Stimulated activated CD8-positive, alpha-beta memory T cell treated with anti-CD3 and anti-CD28 coated beads, Interleukin-12 subunit alpha, Interleukin-12 subunit beta, amount 100 ng/mL, for 24 hours (primary cell): ENCODE results near the gene NCKAP5.

ENCODE experiments used
- DNase-seq: peaks from one replicate; pipeline ENCODE4 v3.0.0-alpha.2; 2020; ENCODE audit errors: extremely low read depth

The NCKAP5 gene

DNA sequence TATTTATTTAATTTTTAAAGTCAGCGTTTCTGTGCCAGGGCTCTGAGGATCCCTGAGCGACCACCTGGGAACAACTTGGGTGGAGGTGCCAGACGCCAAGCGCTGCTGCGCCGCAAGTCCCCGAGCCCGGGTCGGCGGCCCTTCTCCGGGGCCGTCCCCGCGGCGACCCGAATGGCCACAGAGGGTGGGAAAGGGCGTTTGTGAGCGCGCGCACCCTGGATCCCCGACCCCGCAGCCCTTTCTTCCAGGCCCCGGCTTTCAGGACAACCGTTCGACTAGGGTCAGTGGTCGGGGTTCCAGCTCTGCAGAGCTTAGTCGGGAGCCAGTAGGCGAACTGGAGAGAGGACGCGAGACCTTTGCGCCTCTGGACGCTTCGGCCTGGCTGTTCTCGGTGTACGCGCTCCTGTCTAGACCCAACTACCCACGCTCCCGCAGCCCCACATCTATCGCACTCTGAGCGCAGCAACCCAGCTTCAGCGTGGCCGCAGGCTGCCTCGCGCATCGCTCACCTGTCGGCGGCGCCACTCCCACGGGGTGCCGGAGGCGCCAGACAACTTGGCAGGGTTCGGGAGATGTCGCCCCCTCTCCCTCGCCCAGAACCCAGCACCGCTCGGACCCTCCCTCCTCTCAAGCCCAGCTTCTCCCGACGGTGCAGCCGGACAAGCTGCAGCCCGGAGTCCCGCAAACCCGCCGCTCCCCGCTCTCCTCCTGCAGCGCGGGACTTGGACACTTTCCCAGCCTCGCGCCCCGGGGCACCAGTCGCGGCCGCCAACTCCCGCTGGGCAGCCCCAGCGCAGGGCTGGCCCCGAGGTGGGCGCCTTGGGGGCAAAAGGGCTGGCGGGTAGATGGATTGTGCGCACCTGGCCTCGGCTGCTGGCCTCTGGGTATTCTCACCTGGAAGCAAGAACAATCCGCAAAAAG lies 899.0 kb downstream of the NCKAP5 start:
- no peak for DNase-seq

DNA sequence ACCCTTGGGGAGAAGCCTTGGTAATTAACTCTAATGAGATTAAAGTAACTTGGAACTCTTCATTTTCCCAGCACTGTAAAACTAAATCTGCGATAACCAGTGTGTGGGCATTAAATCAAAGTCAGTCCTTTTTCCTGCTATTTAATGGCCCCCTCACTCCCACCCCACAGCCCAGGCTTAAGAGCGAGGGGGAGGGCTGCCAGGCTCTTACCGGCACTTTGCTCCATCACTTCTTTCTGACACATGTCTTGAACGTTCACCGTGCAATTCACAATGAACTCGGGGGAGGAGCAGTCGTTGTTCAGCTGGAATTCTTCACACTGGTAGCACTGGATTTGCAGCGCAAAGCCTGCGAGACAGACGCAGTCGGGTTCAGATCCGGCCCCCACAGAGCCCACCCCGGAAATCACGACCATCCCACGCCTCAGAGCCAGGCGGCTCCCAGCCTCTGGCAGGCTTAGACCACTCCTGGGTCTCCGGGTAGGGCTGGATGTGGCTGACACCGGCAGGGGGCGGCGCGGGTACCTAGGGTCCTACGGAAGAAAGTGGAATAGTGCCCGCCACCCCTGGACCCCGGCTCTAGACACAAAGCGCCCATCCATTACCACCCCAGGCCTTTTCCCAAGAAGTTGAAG lies 900.0 kb downstream of the NCKAP5 start:
- no peak for DNase-seq

DNA sequence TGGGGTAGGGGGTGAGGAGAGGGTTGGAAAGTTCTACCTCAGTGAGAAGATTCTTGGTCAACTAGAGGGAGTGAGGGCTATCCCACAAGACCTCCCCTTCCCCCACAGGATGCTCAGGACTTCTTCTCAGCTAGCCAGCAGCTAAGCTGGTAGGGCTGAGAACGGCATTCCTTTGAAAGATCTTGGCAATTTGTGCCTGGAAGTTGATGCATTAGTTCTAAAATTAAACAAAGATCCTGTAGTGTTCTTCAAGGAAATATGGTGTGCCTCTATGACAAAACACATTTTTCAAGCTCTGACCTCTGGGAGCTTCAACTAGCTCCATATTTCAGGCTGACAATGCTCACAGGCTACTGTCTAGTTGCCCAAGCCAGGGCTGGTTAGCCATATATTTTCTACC lies 900.6 kb downstream of the NCKAP5 start:
- DNase-seq, result no peak

DNA sequence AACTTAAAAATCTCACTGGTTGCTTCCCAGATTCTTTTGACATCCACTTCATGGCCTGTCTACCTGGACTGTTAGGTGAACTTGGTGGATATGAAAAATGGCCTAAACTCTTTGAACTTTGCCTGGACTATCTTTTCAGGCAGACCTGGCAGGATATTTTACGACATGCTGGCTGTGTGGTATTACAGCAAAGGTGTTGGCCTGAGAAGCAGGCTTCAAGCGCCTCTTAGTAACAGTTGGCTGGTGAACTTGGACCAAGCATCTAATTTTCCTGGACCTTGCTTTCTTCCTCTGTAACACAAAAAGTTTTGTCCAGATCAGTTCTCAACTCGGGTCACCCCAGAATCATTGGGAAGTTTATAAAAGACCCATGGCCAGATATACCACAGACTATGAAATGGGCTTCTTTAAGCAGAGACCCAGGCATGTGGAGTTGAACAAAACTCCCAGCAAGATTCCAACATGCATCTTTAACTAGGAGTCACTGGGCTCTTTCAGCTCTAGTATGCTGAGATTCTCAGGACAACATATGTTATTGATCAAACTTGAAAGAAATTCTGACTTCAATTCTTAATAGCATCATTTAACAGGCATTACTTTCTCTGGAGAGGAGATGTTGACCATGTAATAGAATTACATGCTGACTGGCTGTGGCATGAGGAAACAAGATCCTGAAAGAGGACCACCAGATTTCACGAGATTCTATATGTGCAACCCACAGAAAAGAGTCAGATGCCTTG lies 902.7 kb downstream of the NCKAP5 start:
- DNase-seq, result no peak

DNA sequence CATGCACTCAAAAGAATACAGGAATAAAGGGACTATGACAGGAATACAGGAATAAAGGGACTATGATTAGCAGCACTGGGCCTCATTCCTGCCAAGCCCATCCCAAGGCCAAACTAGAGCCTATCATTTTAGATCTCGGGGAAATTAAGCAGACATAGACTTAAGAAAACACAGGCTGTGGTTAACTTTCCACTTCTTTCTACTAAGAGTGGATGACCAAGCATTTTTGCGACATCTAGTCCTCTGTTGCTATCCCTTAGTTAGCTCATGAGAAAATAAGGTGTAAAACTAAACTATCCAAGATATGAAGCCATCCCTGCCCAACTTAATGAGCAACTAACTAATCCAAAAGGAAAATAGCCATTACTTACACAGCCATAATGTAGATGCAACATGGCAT lies 904.2 kb downstream of the NCKAP5 start:
- no peak for DNase-seq

DNA sequence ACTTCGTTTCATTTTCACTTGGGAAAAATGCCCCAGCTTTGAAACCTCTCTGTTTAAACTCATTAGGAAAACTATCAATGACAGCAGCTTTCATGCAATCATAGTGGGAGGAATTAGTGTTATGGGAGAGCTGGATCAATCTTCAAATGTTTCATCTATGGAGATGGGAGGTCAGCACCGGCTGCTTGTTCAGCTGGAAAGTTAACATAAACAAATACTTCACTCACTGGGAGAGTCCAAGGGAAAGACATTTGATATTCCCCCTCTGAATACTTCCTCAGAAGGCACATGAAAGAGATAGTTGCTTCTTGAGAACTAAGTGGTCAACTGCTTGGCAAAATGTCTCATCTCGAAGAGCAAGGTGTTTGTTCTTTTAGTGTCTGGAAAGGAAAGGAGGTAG lies 905.5 kb downstream of the NCKAP5 start:
- DNase-seq, result no peak

DNA sequence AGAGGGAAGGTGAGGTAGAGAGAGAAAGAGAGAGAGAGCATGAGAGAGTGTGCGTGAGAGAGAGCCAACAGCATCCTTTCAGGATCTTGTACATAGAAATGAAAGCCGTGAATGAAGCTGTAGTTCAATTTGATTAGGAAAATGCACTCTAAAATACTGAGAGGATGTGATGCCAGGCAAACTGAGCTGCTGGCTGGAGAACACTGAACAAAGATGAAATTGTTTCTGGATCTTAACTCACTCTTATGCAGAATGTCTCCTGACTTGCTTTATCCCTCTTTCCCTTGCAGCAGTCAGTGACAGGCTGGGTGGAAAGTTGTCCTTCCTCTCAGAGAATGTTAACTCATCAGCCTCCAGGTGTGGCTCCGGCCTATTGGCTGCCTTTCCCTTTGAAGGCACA lies 908.9 kb downstream of the NCKAP5 start:
- no peak for DNase-seq

DNA sequence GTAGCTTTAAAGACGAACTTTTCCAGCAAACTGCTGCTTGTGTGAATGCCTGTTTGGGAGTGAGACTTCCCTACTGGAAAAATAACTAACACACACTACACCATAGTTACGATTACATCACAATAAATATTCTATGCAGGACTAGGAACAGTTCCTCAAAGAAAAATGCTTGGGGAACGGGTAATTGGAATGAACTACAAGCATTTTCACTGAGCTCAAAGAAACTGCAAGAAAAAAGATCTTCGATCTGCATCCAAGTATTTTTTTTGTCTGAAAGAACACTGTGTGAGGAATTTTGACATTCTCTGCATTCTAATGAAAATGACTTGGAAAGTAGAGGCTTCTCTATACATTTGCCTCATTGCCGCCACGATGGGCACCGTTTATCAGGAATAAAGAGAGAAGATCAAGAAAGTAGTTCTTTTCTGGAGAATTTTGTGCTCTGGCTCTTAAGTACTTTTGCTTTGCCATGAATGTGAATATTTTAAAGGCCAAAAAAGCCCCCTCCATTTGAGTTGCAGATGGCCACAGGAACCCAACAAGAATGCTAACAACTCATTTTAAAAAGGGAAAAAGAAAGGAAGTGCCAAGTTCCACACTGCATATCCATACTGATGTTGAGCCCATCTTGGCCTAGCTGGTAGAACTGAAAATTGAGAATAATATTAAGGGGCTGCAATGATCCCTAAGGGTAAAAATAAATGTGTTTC lies 911.8 kb downstream of the NCKAP5 start:
- DNase-seq, result no peak

DNA sequence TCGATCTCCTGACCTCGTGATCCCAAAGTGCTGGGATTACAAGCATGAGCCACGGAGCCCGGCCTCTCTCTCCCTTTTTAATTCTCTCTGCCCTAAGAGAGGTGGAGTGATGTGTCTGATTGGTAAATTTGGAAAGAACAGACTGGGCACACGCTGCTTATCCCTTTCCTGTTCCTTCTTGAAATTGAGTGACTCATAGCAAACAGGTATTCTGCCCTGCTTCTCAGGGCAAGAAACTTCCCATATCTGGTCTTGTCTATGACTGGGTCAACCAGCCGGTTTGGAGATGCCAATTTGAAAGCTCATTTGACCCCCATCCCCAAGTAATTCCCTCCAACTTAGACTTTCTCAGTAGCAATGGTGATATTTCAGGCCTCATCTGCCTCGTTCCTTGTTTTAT lies 913.3 kb downstream of the NCKAP5 start:
- no peak for DNase-seq

DNA sequence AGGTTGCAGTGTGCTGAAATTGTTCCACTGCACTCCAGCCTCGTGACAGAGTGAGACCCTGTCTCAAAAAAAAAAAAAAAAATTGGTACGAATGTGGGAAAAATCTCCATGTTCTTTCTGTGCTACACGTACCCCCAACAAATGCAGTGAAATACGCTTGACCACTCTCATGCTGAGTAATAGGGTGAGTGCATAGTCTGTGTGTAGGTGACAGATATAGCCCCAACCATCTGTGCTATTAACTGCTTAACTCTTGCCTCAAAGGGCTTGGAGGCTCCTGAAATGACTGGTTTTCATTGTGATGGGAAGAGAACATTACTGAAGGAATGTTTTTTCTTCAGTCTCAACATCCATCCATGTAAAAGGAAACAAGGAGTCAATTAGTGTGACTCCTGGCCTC lies 913.9 kb downstream of the NCKAP5 start:
- no peak for DNase-seq

DNA sequence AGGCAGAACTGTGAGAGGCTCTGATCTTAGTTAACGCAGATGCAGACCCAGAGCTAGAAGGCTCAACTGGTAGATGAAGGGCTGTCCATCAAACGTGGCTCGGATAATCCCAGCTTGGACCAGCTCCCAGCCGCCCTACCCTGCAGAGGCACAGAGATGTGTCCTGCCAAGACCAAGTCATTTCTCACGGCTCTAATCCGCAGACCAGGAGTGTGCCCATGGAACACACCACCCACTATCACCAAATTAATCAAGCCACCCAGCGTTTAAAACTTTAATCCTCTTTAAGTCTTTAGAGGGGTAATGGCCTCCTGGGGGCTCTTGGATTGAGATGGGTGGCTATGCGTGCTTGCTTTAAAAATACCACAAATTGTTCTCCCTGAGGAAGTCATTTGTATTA lies 915.8 kb downstream of the NCKAP5 start:
- no peak for DNase-seq

DNA sequence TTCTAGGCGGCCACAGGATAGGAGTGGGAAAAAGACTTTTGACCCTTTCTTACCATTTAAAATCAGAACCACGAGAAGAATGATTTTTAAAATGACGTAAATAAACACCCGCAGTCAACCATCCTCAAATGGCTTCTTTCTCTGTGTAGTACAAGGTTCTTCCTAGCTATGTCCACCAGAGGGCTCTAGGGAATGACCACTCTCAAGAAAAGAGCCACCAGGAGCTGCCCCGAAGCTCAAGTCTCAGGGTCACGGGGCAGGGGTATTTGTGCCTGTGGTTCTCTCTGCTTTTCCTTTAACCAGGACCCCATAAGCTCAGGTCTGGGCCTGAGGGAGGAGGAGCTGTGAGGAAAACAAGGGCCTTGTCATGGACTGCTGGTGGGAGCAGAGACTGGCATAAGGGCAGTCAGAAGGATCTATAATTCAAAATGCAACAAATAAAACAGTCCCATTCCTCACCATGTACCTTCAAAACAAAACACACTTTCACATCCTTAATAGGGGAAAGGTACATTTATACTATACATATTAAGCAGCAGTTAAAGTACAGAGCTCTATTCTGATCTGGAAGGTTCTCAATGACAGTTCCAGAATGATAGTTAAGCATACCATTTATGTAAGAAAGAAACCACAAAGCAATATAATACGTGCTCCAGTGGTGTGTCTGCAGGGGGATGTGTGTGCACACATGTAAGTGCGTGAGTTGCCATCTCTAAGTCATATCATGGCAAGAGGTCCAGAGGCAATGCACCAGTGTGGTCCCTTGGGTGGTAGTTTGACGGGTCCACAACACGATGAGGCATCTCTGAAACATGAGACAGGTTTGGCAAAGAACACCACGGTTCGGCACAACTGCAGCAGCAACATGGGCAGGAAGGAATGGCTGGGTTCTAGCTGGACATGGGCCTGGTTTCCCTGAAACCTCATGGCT lies 916.9 kb downstream of the NCKAP5 start:
- no peak for DNase-seq

DNA sequence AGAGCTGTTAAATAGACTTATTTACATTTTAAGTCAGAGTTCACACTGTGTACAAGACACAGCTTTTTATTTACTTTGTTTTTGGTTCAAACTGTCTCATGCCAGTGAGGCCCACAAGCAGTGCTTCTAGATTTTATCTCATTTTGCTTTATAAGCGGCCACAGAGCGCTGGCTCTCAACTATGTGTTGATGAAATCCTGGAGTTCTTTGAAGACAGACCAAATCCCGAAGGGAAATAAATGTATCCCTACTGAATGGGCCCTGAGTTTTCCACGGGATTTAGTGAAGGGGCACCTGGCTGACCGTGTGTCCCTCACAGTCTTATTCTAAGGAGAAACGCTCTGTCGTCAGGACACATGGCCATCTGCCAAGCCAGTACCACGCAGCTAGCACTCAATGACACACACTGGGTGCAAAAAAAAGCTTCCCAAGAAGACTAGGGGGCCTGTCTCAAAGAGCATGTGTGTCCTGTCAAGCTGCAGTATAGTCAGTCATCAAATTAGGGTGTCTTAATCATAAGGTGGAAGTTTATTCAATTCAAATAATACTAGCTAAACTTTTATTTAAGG lies 921.6 kb downstream of the NCKAP5 start:
- DNase-seq, result no peak

DNA sequence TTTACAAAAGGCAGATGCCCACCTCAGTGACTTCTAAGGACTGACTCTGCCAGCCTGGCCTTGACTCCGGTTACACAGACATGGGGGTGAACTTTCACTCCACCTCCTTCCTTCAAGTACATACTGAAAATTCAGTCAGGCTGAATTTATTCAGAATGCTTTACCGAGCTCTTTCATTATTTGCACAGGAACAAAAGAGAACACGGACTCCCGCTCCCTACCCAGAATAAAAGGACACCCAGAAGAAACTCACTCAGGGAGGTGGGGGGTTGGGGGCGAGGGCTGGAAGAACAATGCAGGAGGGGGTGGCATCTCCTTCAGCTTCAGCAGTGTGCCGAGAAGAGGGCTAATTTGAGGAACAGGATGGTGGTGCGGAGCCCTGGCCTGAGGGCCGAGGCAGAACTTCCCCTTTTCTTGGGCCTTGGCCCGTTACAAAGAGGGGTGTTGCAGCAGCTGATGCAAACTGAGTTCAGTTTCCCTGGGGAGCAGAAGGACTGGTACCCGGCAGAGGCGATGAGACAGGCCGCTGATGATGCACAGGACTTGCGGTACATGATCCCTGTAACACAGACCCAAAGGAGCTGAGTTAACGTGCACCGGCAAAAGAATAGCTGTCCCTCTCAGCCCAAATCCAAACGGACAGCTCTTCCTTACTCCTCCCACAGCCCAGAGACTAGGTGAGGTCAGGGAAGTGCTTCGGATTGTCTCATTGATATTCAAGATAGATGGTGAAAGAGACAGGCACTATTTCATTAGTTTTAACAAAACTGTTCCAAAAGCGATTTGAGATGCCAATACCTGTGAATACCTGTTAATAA lies 922.3 kb downstream of the NCKAP5 start:
- no peak for DNase-seq

DNA sequence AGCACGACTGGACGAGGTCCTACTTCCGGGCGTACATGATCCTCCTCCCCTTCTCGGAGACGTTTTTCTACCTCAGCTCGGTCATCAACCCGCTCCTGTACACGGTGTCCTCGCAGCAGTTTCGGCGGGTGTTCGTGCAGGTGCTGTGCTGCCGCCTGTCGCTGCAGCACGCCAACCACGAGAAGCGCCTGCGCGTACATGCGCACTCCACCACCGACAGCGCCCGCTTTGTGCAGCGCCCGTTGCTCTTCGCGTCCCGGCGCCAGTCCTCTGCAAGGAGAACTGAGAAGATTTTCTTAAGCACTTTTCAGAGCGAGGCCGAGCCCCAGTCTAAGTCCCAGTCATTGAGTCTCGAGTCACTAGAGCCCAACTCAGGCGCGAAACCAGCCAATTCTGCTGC lies 923.1 kb downstream of the NCKAP5 start:
- DNase-seq, result no peak

DNA sequence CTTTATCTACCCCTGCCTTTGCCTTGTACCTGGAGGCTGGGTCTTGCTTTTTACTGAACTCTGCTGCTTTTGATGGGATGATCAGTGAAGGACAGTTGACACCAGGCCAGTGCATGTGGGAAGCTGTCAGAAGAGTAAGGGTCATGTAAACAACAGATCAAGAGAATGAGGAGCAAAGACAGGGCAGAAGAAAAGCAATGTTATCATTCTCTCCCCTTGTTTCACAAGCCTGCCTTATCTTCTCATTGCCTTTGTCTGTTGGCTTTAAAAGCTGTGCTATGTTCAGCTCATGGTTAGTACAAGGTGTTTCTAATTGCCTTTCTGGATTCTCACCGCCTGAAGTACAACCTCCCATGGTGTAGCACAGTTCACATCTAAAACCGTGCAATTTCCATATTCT lies 925.8 kb downstream of the NCKAP5 start:
- DNase-seq, result no peak

DNA sequence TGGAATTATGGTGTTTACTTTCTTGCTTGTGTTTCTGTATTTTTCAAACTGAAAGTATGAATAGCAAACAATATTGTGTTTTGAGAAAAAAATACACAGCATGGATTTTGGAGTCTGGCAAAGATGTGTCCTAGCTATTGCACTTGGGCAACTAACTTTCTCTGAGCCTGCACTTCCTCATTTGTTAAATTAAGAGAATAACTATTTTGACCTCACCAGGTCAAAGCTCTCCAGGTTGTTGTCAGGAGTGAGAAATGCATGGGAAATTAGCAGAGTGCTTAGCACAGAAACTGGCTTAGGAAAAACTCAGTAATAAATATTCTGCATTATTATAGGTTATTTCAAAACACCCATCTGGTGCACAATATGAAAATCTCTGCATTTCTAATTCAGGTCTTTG lies 926.4 kb downstream of the NCKAP5 start:
- no peak for DNase-seq

DNA sequence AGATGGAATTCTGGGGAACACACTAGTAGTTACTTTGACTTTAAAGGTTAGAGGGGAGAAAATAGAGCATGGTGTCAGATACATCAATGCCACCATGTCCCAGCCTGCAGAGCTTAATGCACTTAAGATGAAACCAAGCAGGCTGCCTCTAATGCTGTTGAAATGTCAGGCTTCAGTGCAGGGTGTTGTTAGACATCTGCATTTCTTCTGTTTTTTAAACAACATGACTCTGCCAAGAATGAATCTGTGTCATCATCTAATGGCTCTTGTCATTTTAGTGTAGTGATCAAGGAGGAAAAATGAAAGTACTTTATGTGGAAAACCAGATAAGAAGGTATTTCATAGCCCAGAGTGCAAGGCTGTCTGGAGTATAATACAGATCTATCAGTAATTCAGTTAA lies 928.1 kb downstream of the NCKAP5 start:
- DNase-seq, result no peak

DNA sequence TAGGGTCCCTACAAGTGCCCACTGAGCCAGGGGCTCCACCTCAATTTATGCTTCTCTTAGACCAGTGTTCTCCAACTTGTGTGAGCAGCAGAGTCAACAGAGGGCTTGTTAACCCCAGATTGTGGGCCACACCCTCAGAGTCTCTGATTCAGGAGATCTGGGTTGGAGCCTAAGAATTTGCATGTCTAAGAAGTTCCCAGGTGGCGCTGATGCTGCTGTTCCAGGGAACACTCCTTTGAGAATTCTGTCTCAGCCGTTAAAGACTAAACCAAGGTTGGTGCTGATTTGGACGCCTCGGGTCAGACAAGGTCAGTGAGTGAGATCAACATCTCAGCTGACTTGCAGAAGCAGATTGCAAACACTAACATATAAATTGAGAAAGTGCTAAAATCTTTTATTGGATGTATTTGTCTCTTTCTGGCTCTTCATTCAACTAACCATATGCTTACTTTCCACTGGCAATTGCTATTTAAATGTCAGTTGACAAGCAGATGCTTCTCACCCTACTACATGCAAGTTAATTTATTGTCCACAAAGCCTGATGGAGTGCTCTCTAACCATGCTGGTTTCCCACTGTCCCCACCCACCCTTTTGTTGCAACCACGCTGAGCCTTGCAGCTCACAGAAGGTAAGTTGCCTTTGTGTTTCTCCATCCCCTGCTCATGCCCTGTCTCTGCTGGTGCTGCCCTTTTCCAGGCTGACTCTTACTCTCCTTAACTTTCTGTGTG lies 929.8 kb downstream of the NCKAP5 start:
- DNase-seq, result no peak
